Ectodermal cell (in vitro differentiated cells): ENCODE data around the gene UCK2.

Source experiments
- H3K27ac ChIP-seq: 2 replicates; pipeline ENCODE4 v1.7.0; 2013; ENCODE audit warnings: mild to moderate bottlenecking, low read depth, low read length; ENCODE audit not compliant: insufficient read depth, poor library complexity, severe bottlenecking
- H3K27me3 ChIP-seq: 2 replicates; pipeline ENCODE4 v1.7.0; 2013; ENCODE audit warnings: mild to moderate bottlenecking, low read length; ENCODE audit not compliant: insufficient read depth, control insufficient read depth, poor library complexity, severe bottlenecking
- H3K36me3 ChIP-seq: one replicate; pipeline ENCODE4 v1.7.0; 2013; ENCODE audit warnings: low read length; ENCODE audit not compliant: control insufficient read depth, insufficient read depth
- H3K4me1 ChIP-seq: one replicate; pipeline ENCODE4 v1.7.0; 2013; ENCODE audit warnings: low read length; ENCODE audit not compliant: control insufficient read depth, insufficient read depth
- H3K4me3 ChIP-seq: 2 replicates; pipeline ENCODE4 v1.7.0; 2013; ENCODE audit warnings: low read depth, low read length, control low read depth; ENCODE audit not compliant: insufficient read depth
- H3K9me3 ChIP-seq: 2 replicates; pipeline ENCODE4 v1.7.0; 2013; ENCODE audit warnings: mild to moderate bottlenecking, low read length, moderate library complexity; ENCODE audit not compliant: control insufficient read depth
- WGBS, 2 experiments: methylation state at CpG; one replicate each; pipeline ENCODE4 v1.1.7; 2013; ENCODE audit warnings: missing lambda C conversion rate in 2 of 2; 5-methylcytosine and 5-hydroxymethylcytosine counted together

Gene UCK2

GRCh38 chr1:165844114-165844798 is 16.8 kb downstream of the UCK2 start:
- no peaks in the 10 kb centered on the region for H3K27me3 ChIP-seq
- 75 to 83% methylated on average over 11 of the region's 11 CpGs for WGBS, 2 experiments

DNA sequence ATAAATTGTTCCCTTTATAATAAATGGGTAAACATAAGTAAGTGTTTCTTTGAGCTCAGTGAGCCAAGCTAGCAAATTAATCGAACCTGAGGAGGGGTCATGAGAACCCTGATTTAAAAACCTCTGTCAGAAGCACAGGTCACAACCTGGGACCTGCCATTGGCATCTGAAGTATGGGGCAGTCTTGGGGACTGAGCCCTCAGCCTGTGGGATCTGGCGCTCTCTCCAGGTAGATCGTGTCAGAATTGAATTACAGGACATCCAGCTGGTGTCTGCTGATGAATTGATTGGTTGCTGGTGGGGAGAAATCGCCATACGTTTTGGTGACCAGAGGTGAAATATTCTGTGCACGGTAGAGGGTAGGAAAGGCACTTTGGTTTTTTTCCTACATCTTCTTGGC is 17.5 kb downstream of the UCK2 start:
- peaks cover 12% of the 10 kb centered on the region for H3K4me1 ChIP-seq
- H3K27me3 ChIP-seq = no peaks in the 10 kb centered on the region
- 87 to 90% methylated on average over 6 of the region's 6 CpGs for WGBS, 2 experiments
- H3K4me3 ChIP-seq = no peak overlapping the region
- H3K36me3 ChIP-seq = no peaks in the 10 kb centered on the region
- H3K27ac ChIP-seq = no peak overlapping the region
- no peaks in the 10 kb centered on the region for H3K9me3 ChIP-seq

More at GRCh38 chr1:165844114-165844798, 16.8 kb downstream of the UCK2 start:
- Histone ChIP-seq H3K4me1 (peaks cover 12% of the 10 kb centered on the region), H3K4me3 (no peak overlapping the region), H3K36me3 (no peaks in the 10 kb centered on the region), H3K27ac (no peak overlapping the region), H3K9me3 (no peaks in the 10 kb centered on the region)

GRCh38 chr1:165845569-165845968 is 18.2 kb downstream of the UCK2 start:
- H3K4me3 ChIP-seq = no peak overlapping the region
- 90 to 92% methylated on average over 3 of the region's 3 CpGs for WGBS, 2 experiments
- no peak overlapping the region for H3K27ac ChIP-seq
- no peaks in the 10 kb centered on the region for H3K36me3 ChIP-seq
- H3K9me3 ChIP-seq = no peaks in the 10 kb centered on the region
- H3K27me3 ChIP-seq = no peaks in the 10 kb centered on the region
- peaks cover 12% of the 10 kb centered on the region for H3K4me1 ChIP-seq

DNA sequence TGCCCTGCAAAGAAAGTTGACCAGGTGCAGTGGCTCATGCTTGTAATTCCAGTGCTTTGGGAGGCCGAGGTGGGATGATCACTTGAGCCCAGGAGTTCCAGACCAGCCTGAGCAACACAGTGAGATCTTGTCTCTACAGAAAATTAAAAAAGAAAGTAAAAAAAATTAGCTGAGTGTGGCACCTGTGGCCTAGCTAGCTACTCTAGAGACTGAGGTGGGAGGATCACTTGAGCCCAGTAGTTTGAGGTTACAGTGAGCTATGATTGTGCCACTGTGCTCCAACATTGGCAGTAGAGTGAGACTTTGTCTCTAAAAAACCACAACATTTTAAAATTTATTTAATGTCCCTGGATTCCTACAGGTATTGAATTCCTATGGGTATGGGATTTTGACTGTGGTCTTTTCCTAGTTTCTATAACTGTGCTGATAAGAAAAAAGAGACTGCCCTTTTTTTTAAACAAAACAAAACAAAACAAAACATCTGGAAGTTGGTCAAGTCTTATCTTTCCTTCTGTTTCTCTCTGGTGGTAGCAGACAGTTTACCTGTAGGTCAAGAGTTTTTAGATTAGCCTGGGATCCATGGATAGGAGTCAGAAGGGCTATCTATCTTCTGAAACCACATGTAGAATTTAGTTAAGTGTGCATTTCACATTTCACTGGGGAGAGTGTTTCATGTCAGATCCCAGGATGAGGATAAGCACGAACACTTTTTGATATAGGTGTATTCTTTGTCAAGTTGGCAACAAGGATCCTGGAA is 18.8 kb downstream of the UCK2 start:
- no peaks in the 10 kb centered on the region for H3K9me3 ChIP-seq
- WGBS, 2 experiments = 93 to 95% methylated on average over 2 of the region's 2 CpGs
- no peak overlapping the region for H3K27ac ChIP-seq
- H3K4me3 ChIP-seq = no peak overlapping the region
- peaks cover 12% of the 10 kb centered on the region for H3K4me1 ChIP-seq
- H3K27me3 ChIP-seq = no peaks in the 10 kb centered on the region
- H3K36me3 ChIP-seq = no peaks in the 10 kb centered on the region

DNA sequence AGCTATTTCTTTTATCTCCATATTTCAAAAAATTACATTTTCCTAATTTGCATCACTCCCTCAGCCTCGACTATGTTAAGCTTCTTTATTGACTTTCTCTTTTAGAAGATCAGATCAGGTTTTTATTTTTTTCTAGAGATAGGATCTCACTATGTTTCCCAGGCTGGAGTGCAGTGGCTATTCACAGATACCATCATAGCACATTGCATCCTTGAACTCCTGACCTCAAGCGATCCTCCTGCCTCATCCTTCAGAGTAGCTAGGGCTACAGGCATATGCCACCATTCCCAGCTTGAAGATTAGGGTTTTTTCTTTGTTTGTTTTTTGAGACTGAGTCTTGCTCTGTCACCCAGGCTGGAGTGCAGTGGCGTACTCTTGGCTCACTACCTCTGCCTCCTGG is 20.1 kb downstream of the UCK2 start:
- WGBS, 2 experiments = 88 to 96% methylated on average over 3 of the region's 3 CpGs
- Histone ChIP-seq H3K4me1 (peaks cover 7% of the 10 kb centered on the region), H3K4me3 (no peak overlapping the region), H3K27me3 (no peaks in the 10 kb centered on the region), H3K9me3 (no peaks in the 10 kb centered on the region), H3K36me3 (no peaks in the 10 kb centered on the region), H3K27ac (no peak overlapping the region)

- Histone ChIP-seq H3K4me1 (peaks cover 9% of the 10 kb centered on the region), H3K27me3 (no peaks in the 10 kb centered on the region), H3K27ac (no peak overlapping the region), H3K4me3 (no peak overlapping the region), H3K36me3 (no peaks in the 10 kb centered on the region), H3K9me3 (no peaks in the 10 kb centered on the region)
- 90 to 91% methylated on average over 7 of the region's 7 CpGs for WGBS, 2 experiments
These were observed 22.1 kb downstream of the UCK2 start for GRCh38 chr1:165849353-165850133.

GRCh38 chr1:165851034-165851658 is 23.7 kb downstream of the UCK2 start:
- Histone ChIP-seq H3K4me1 (peaks cover 9% of the 10 kb centered on the region), H3K27me3 (no peaks in the 10 kb centered on the region), H3K9me3 (no peaks in the 10 kb centered on the region), H3K36me3 (no peaks in the 10 kb centered on the region), H3K27ac (no peak overlapping the region), H3K4me3 (no peak overlapping the region)
- 91 to 93% methylated on average over 4 of the region's 4 CpGs for WGBS, 2 experiments

DNA sequence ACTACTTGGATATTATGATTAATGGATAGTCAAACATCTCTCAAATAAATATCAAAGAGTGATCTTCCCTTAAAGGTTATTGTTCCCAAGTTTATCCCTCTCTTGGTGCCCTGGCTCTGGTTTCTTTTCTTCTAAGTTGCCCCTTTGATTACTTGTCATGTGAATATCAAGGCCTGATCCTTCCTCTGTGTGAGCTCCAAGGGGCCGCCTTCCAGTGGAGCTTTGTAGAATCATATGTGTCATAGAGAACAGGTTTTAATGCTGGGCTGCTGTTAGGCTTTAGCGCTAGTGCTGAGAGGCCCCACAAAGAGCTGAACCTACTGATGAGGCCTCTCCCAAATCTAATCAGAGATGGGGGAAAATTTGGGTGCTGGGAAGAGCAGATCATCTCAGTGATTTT is 25.5 kb downstream of the UCK2 start:
- peaks cover 9% of the 10 kb centered on the region for H3K4me1 ChIP-seq
- WGBS, 2 experiments = 64 to 78% methylated on average over 2 of the region's 2 CpGs

GRCh38 chr1:165853528-165854075 is 26.2 kb downstream of the UCK2 start:
- Histone ChIP-seq H3K4me1 (peaks cover 9% of the 10 kb centered on the region), H3K27ac (no peak overlapping the region), H3K36me3 (no peaks in the 10 kb centered on the region), H3K4me3 (no peak overlapping the region), H3K9me3 (no peaks in the 10 kb centered on the region), H3K27me3 (no peaks in the 10 kb centered on the region)
- 89 to 97% methylated on average over 2 of the region's 2 CpGs for WGBS, 2 experiments

More for the DNA sequence above, 25.5 kb downstream of the UCK2 start:
- no peak overlapping the region for H3K4me3 ChIP-seq
- H3K27ac ChIP-seq = no peak overlapping the region
- no peaks in the 10 kb centered on the region for H3K36me3 ChIP-seq
- no peaks in the 10 kb centered on the region for H3K27me3 ChIP-seq
- no peaks in the 10 kb centered on the region for H3K9me3 ChIP-seq
